Motor neuron (in vitro differentiated cells): ENCODE data around the gene IGSF21. TPM values are rescaled to one million over a fixed set of nuclear protein-coding genes. Genes with fewer than 3 reads are reported as not detected.

ENCODE experiments used
- ATAC-seq, 8 experiments: fragments of 200-7000 bp; cut with Tn5 transposase; replicated peaks in 6 of 8; 2 replicates each; pipeline ENCODE4 v1.8.0; 2021; ENCODE audit warnings: mild to moderate bottlenecking in 8 of 8, moderate library complexity in 8 of 8
- H3K27ac ChIP-seq, 2 donors: fragments of 250-450 bp; sonication (Bioruptor Pico); 2 replicates each; pipeline ENCODE4 v1.9.0; 2021; ENCODE audit warnings: antibody characterized with exemption in 2 of 2, mild to moderate bottlenecking in 2 of 2, moderate library complexity in 1 of 2
- H3K4me1 ChIP-seq, 2 donors: fragments of 250-450 bp; sonication (Bioruptor Pico); replicated peaks in 1 of 2; 2 replicates each; pipeline ENCODE4 v1.6.1; 2021; ENCODE audit warnings: antibody characterized with exemption in 2 of 2, mild to moderate bottlenecking in 2 of 2, moderate library complexity in 1 of 2
- H3K4me3 ChIP-seq, 5 donors: fragments of 250-450 bp; sonication (Bioruptor Pico); 2 replicates each; pipeline ENCODE4 v1.9.0; 2021; ENCODE audit warnings: antibody characterized with exemption in 5 of 5, mild to moderate bottlenecking in 5 of 5, moderate library complexity in 4 of 5
- WGBS, 10 experiments: fragments of 450-650 bp; shearing (Covaris generic); methylation state at CpG; one replicate each; pipeline ENCODE4 v1.0.0; 2022; 5-methylcytosine and 5-hydroxymethylcytosine counted together
- in situ Hi-C, 9 experiments: fragments of 400-800 bp; cut with MboI; loops; one replicate each; pipeline ENCODE4 v1.15.0; 2021; ENCODE audit warnings: low sequenced_read_pairs in 9 of 9, low pct_unique_long_range_greater_than_20kb in 2 of 9; ENCODE audit not compliant: unreplicated experiment in 9 of 9
- total RNA-seq, 8 experiments: library from RNA; unstranded; fragments of 300-600 nt; gene quantifications; 2 replicates each; pipeline versions ENCODE4 v1.2.3 to v1.2.4, GENCODE V29; 2022

Gene IGSF21
- total RNA-seq, 8 experiments from 2014 or later, result 0.36 to 74.2 (median 5.4) TPM

- ATAC-seq, result no peak
Observed at GRCh38 chr1:18347559-18347958, 240.0 kb downstream of the IGSF21 start.

GRCh38 chr1:18348354-18348753 lies 240.8 kb downstream of the IGSF21 start:
- WGBS, 10 experiments, result 0 to 51% (median 39%) methylated on average over 1 to 3 of the region's 3 CpGs; no CpG with 5 or more reads in 2 of the 10 experiments
- in situ Hi-C loops, result no loop called here
- ATAC-seq, result peak in 5 of 8 experiments; percentile 40 to 84 (median 49)
- no peak overlapping the region for H3K27ac ChIP-seq
- peaks cover 16 to 45% of the 10 kb centered on the region in 2 donors for H3K4me1 ChIP-seq
- no peak overlapping the region for H3K4me3 ChIP-seq

More at GRCh38 chr1:18347559-18347958, 240.0 kb downstream of the IGSF21 start:
- in situ Hi-C loops, result no loop called here
- Histone ChIP-seq H3K4me3 (no peak overlapping the region), H3K4me1 (peaks cover 13 to 39% of the 10 kb centered on the region in 2 donors), H3K27ac (no peak overlapping the region)
- 20 to 90% (median 70%) methylated on average over 1 to 5 of the region's 5 CpGs; no CpG with 5 or more reads in 4 of the 10 experiments for WGBS, 10 experiments

GRCh38 chr1:18350747-18351146 lies 243.1 kb downstream of the IGSF21 start:
- H3K27ac ChIP-seq, result no peak overlapping the region
- 0 to 91% (median 66%) methylated on average over 1 to 15 of the region's 18 CpGs; no CpG with 5 or more reads in 4 of the 10 experiments for WGBS, 10 experiments
- peak in 5 of 8 experiments; percentile 44 to 78 (median 73) for ATAC-seq
- H3K4me3 ChIP-seq, result no peak overlapping the region
- in situ Hi-C loops, result no loop called here
- H3K4me1 ChIP-seq, result peaks cover 19 to 37% of the 10 kb centered on the region in 2 donors

GRCh38 chr1:18351735-18352134 lies 244.1 kb downstream of the IGSF21 start:
- H3K4me1 ChIP-seq, result peaks cover 19 to 37% of the 10 kb centered on the region in 2 donors
- in situ Hi-C loops, result no loop called here
- WGBS, 10 experiments, result 0 to 69% (median 61%) methylated on average over 1 to 10 of the region's 10 CpGs; no CpG with 5 or more reads in 4 of the 10 experiments
- H3K4me3 ChIP-seq, result no peak overlapping the region
- H3K27ac ChIP-seq, result no peak overlapping the region
- ATAC-seq, result peak in 2 of 8 experiments; percentile 40 to 52

GRCh38 chr1:18352636-18353265 lies 245.2 kb downstream of the IGSF21 start:
- WGBS, 10 experiments, result 20 to 96% (median 56%) methylated on average over 1 to 17 of the region's 17 CpGs; no CpG with 5 or more reads in 1 of the 10 experiments
- ATAC-seq, result peak in 2 of 8 experiments; percentile 13 to 16
- in situ Hi-C loops, result no loop called here
- Histone ChIP-seq H3K4me1 (peaks cover 21 to 39% of the 10 kb centered on the region in 2 donors), H3K4me3 (no peak overlapping the region), H3K27ac (no peak overlapping the region)

- in situ Hi-C loops, result no loop called here
- WGBS, 10 experiments, result 0 to 100% (median 92%) methylated on average over 1 of the region's 1 CpG; no CpG with 5 or more reads in 3 of the 10 experiments
- Histone ChIP-seq H3K4me3 (no peak overlapping the region), H3K4me1 (peaks cover 24 to 36% of the 10 kb centered on the region in 2 donors), H3K27ac (no peak overlapping the region)
- no peak for ATAC-seq
Observed at GRCh38 chr1:18353528-18353927, 245.9 kb downstream of the IGSF21 start.

GRCh38 chr1:18353992-18354391 lies 246.4 kb downstream of the IGSF21 start:
- WGBS, 10 experiments, result 57 to 100% (median 75%) methylated on average over 1 to 2 of the region's 2 CpGs; no CpG with 5 or more reads in 5 of the 10 experiments
- H3K27ac ChIP-seq, result no peak overlapping the region
- in situ Hi-C loops, result no loop called here
- H3K4me1 ChIP-seq, result peaks cover 24 to 32% of the 10 kb centered on the region in 2 donors
- H3K4me3 ChIP-seq, result no peak overlapping the region
- no peak for ATAC-seq

GRCh38 chr1:18354612-18355011 lies 247.0 kb downstream of the IGSF21 start:
- WGBS, 10 experiments, result 0 to 40% (median 26%) methylated on average over 1 to 3 of the region's 3 CpGs; no CpG with 5 or more reads in 4 of the 10 experiments
- in situ Hi-C loops, result no loop called here
- H3K4me1 ChIP-seq, result peaks cover 24 to 31% of the 10 kb centered on the region in 2 donors
- no peak for ATAC-seq
- no peak overlapping the region for H3K4me3 ChIP-seq
- no peak overlapping the region for H3K27ac ChIP-seq

GRCh38 chr1:18357622-18358230 lies 250.1 kb downstream of the IGSF21 start:
- in situ Hi-C loops, result no loop called here
- H3K4me3 ChIP-seq, result no peak overlapping the region
- peak overlapping the region in 1 of 2 donors; percentile 45 for H3K27ac ChIP-seq
- peak in 5 of 8 experiments; percentile 63 to 88 (median 77) for ATAC-seq
- H3K4me1 ChIP-seq, result peaks cover 8 to 11% of the 10 kb centered on the region in 2 donors
- WGBS, 10 experiments, result 10 to 89% (median 44%) methylated on average over 2 to 8 of the region's 9 CpGs; no CpG with 5 or more reads in 4 of the 10 experiments

GRCh38 chr1:18358600-18358999 lies 251.0 kb downstream of the IGSF21 start:
- Histone ChIP-seq H3K4me1 (peaks cover 3 to 8% of the 10 kb centered on the region in 2 donors), H3K27ac (no peak overlapping the region), H3K4me3 (no peak overlapping the region)
- in situ Hi-C loops, result no loop called here
- no peak for ATAC-seq
- WGBS, 10 experiments, result 17 to 56% (median 47%) methylated on average over 1 of the region's 1 CpG; no CpG with 5 or more reads in 6 of the 10 experiments

- Histone ChIP-seq H3K4me3 (no peak overlapping the region), H3K4me1 (peaks cover 3 to 5% of the 10 kb centered on the region in 2 donors), H3K27ac (no peak overlapping the region)
- ATAC-seq, result no peak
- WGBS, 10 experiments, result 56 to 100% (median 78%) methylated on average over 2 to 7 of the region's 7 CpGs
- in situ Hi-C loops, result no loop called here
Observed at GRCh38 chr1:18360251-18360650, 252.7 kb downstream of the IGSF21 start.

- ATAC-seq, result no peak
- no peak overlapping the region for H3K4me3 ChIP-seq
- WGBS, 10 experiments, result 0 to 92% (median 64%) methylated on average over 1 to 5 of the region's 9 CpGs; no CpG with 5 or more reads in 3 of the 10 experiments
- H3K27ac ChIP-seq, result no peak overlapping the region
- H3K4me1 ChIP-seq, result peaks cover 3 to 5% of the 10 kb centered on the region in 2 donors
- in situ Hi-C loops, result no loop called here
Observed at GRCh38 chr1:18362150-18362549, 254.6 kb downstream of the IGSF21 start.

GRCh38 chr1:18363436-18363835 lies 255.8 kb downstream of the IGSF21 start:
- Histone ChIP-seq H3K4me1 (no peaks in the 10 kb centered on the region), H3K27ac (no peak overlapping the region), H3K4me3 (no peak overlapping the region)
- ATAC-seq, result no peak
- WGBS, 10 experiments, result no CpG with 5 or more reads among the region's 3 CpGs
- in situ Hi-C loops, result no loop called here
